HAP-1 (cell line): Measurements from ENCODE around the gene PGGT1B.

Experiments used
- DNase-seq, 2 experiments: peaks; one replicate each; pipeline ENCODE4 v3.0.0-alpha.2; 2016 to 2020; ENCODE audit warnings: low spot score in 2 of 2
- H3K27me3 ChIP-seq: fragments of 250-450 bp; sonication (Bioruptor Pico); 2 replicates; pipeline ENCODE4 v1.5.1; 2020; ENCODE audit warnings: low read depth, mild to moderate bottlenecking, moderate library complexity
- H3K36me3 ChIP-seq: fragments of 250-450 bp; sonication (Bioruptor Pico); replicated peaks from 2 replicates; pipeline ENCODE4 v1.5.1; 2020; ENCODE audit warnings: mild to moderate bottlenecking
- H3K4me1 ChIP-seq: fragments of 250-450 bp; sonication (Bioruptor Pico); 2 replicates; pipeline ENCODE4 v1.5.1; 2020; ENCODE audit warnings: mild to moderate bottlenecking
- H3K4me3 ChIP-seq: fragments of 250-450 bp; sonication (Bioruptor Pico); 2 replicates; pipeline ENCODE4 v1.5.1; 2020; ENCODE audit warnings: mild to moderate bottlenecking, moderate library complexity
- H3K9me3 ChIP-seq: fragments of 250-450 bp; sonication (Bioruptor Pico); 2 replicates; pipeline ENCODE4 v1.5.1; 2020; ENCODE audit warnings: mild to moderate bottlenecking, moderate library complexity
- in situ Hi-C: fragments of 300-500 bp; cut with MboI; formaldehyde crosslinking; loops from 3 replicates; pipeline ENCODE4 v1.14.3; 2020; ENCODE audit warnings: low sequenced_read_pairs, inconsistent platforms, mixed read lengths

Gene PGGT1B

DNA sequence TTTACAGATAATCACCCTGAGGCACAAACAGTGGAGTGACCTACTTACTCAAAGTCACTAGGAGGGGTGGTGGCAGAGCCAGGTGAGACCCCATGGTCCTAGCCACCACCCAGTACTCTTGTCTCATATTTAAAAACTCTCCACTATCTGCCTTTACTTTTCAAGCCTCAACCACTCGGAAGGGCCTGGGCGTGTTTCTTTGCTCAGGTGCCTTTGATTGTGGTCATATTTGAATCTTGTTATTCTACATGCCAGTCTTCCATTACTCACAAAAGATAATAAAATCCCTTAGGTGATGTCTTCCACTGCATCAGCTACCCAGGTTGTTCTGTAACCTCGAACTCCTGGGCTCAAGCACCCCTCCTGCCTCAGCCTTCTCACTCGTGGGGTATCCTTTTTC, 72.3 kb downstream of the PGGT1B start:
- no peaks in the 10 kb centered on the region for H3K36me3 ChIP-seq
- no peak for DNase-seq
- H3K4me3 ChIP-seq: no peak overlapping the region
- in situ Hi-C loops: no loop called here
- H3K4me1 ChIP-seq: no peaks in the 10 kb centered on the region
- H3K27me3 ChIP-seq: no peaks in the 10 kb centered on the region
- H3K9me3 ChIP-seq: no peaks in the 10 kb centered on the region

DNA sequence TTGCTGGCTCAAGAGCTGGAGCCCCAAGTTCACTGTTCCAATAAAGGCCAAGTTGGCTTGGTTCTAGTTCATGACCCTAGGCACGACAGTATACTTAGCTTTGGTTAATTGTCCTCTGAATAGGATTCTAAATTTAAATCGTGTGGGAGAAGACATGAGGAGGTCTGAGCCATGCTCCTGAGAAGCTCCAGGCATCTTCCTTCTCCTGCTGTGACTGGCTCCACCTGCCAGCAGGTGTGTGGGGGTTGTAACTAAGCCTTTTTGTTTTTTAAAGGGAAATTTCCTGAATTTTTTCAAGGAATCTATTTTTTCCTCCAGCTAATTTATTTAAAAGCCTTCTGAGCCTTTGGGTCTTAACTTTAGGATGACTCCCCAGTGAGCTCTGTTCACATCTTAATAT, 72.8 kb downstream of the PGGT1B start:
- Histone ChIP-seq H3K27me3 (no peaks in the 10 kb centered on the region), H3K4me1 (no peaks in the 10 kb centered on the region), H3K9me3 (no peaks in the 10 kb centered on the region), H3K36me3 (no peaks in the 10 kb centered on the region), H3K4me3 (no peak overlapping the region)
- in situ Hi-C loops: no loop called here
- no peak for DNase-seq

DNA sequence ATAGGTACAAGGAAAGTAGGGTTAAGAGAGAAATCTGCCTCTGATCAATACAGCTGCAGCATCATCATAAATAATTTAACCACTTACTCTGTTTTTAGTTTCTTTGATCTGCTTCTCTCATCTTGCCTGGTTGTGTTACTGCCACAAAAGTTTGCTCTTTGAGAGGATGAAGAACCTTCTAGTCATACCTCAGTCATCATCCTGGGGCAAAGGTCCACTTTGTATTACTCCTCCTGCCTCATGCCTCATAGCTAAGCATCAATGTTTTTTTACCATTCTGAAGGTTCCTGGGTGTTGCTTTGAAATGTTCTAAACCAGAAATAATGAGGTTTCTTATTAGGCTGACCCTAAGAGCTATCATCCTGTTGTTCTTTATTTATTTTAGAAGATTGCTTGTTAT, 75.9 kb downstream of the PGGT1B start:
- DNase-seq: no peak
- Histone ChIP-seq H3K4me1 (no peaks in the 10 kb centered on the region), H3K9me3 (no peaks in the 10 kb centered on the region), H3K27me3 (peaks cover 1% of the 10 kb centered on the region; the same call in 1 of the 2 replicates), H3K36me3 (no peaks in the 10 kb centered on the region), H3K4me3 (no peak overlapping the region)
- in situ Hi-C loops: no loop called here

DNA sequence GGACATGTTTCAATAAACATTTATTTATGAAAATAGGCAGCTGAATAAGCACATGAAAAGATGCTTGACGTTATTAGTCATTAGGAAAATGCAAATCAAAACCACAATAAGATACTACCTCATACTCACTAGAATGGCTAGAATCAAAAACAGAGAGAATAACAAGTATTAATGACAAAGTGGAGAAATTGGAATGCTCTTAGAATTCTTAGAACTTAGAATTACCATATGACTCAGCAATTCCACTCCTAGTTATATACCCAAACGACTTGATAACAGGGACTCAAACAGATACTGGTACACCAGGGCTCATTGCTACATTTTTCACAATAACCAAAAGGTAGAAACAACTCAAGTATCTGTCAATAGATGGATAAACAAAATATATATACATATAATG, 77.9 kb downstream of the PGGT1B start:
- peaks cover 12% of the 10 kb centered on the region for H3K27me3 ChIP-seq
- DNase-seq: no peak
- no peaks in the 10 kb centered on the region for H3K36me3 ChIP-seq
- no peak overlapping the region for H3K4me3 ChIP-seq
- no peaks in the 10 kb centered on the region for H3K4me1 ChIP-seq
- in situ Hi-C loops: no loop called here
- H3K9me3 ChIP-seq: no peaks in the 10 kb centered on the region

DNA sequence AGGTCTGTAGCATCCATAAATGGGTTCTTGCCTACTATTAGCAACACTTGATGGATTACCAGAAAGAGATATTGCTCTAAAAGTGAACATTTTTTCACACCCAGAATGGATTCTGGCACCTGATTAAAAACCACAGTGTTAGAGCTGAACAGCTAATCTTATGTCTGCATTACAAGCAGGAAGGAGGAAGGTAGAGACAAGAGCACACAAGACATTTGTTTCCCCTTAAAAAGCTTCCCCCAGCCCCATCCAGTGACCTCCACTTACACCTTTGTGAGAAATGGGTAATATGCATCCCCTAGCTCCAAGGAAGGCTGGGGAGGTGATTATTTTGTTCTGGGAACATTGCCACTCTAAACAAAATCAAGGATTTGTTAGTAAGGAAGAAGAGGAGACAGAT, 80.9 kb downstream of the PGGT1B start:
- no peak for DNase-seq
- peaks cover 12% of the 10 kb centered on the region for H3K27me3 ChIP-seq
- H3K9me3 ChIP-seq: no peaks in the 10 kb centered on the region
- no peak overlapping the region for H3K4me3 ChIP-seq
- in situ Hi-C loops: no loop called here
- peaks cover 3% of the 10 kb centered on the region for H3K4me1 ChIP-seq
- H3K36me3 ChIP-seq: no peaks in the 10 kb centered on the region

DNA sequence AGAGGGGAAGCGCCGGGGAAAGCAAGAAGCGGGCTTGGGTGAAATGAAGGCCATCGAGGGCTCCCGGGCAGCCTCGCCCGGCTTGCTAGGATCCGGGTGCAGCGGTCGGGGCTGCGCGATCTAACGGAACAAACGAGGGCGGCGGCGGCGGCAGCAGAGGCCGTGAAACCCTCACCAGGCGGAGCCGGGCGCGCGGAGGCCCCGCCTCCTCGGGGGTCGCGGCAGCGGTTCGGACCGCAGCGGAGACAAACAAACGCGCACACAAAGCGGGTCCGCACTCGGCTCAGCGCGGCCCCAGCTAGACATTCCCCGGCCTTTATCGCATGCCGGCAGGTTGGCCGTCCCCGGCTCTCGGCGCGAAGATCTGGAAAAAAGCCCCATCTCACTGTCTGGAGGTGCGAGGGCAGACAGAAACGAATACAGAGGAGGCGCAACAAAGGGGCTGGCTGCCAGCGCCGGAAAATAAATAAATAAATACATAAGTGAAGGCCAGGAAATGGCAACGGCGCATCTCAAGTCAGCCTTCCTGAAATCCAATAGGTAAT, 82.4 kb downstream of the PGGT1B start:
- DNase-seq: peak; percentile 35 to 70
- H3K27me3 ChIP-seq: peaks cover 12% of the 10 kb centered on the region
- H3K9me3 ChIP-seq: no peaks in the 10 kb centered on the region
- no peaks in the 10 kb centered on the region for H3K36me3 ChIP-seq
- in situ Hi-C loops: no loop called here
- peaks cover 3% of the 10 kb centered on the region for H3K4me1 ChIP-seq
- peak overlapping the region; percentile 36 for H3K4me3 ChIP-seq

DNA sequence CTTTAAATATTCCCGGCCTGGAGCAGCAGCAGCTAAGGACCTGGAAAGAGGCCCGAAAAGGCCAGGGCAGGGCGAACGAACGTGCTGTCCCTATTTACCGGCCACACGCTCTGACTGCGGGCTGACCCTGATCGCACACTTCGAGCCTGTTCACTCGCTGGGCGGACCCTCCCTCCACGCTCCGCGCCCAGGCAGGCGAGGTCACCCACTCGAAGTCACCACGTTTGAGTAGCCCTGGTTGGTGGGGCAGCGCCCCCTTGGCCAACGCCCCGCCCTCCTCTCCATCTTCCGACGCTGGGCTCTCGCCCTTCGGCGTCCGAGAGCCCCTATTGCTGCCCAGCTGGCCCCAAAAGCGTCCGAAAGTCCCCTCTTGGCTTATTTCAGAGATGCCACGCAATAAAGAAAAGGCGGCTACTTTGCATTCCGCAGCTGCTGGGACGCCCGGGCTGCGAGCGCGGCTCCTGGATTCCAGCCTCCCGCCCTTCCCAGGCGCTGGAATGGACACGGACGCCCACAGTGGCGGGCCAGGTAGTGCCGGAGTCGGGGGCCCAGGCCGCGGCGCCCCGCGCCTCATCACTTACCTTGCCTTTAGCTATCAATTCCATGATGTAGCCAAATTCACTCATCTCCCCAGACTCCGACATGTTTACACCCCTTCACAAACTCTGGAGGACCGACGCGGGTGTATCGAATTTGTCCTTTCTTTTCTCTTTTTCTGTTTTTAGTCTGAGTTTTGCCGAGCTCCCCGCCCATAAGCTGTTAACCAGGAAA, 83.1 kb downstream of the PGGT1B start:
- no peaks in the 10 kb centered on the region for H3K36me3 ChIP-seq
- H3K27me3 ChIP-seq: peaks cover 12% of the 10 kb centered on the region
- peaks cover 3% of the 10 kb centered on the region for H3K4me1 ChIP-seq
- no peaks in the 10 kb centered on the region for H3K9me3 ChIP-seq
- DNase-seq: no peak
- H3K4me3 ChIP-seq: peak overlapping the region; percentile 36
- in situ Hi-C loops: no loop called here

DNA sequence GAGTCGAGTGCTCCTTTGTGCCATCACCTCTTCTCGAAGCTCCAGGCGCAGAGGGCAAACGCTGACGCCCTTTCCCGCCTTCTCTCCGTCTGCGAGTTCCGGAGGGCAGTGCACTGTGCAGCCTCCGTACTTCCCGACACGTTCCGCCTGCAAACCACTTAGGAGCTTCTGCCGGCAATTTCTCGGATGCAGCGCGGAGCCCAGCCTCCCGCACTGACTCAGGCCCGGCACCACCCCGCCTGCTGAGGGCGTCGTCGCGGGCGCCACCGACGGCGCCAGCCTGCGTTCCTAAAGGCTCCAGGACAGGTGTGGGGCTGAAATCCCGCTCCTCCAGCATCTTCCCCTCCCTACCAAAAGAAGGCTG, 83.7 kb downstream of the PGGT1B start:
- no peaks in the 10 kb centered on the region for H3K9me3 ChIP-seq
- peaks cover 12% of the 10 kb centered on the region for H3K27me3 ChIP-seq
- no peak overlapping the region for H3K4me3 ChIP-seq
- in situ Hi-C loops: no loop called here
- DNase-seq: no peak
- H3K4me1 ChIP-seq: peaks cover 3% of the 10 kb centered on the region
- H3K36me3 ChIP-seq: no peaks in the 10 kb centered on the region

DNA sequence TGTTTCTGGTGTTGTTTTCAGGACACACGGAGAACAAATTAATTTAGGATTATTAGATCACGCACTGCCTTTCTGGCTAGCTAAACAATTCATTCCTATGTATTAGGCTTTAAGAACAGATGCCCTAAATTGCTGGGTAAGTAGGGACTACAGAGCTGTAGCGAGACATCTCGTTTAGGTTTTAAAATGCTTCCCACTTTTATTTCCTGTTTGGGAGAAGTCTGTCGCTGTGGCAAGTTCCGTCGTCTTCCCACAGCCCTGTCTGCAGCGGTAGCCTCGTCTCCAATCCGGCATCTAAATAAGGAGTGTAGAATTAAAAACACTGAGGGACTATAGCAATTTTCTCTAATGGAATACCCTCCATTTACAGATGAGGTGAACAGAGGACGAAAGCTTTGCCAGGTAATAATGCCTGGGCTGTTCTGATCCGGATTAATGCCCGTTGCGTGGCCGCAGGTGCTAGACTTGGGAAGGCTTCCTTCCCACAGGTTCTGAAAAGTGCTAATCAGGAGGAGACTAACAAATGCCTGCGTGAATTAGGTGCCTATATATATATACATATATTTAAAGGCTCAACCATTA, 91.7 kb downstream of the PGGT1B start:
- Histone ChIP-seq H3K27me3 (no peaks in the 10 kb centered on the region), H3K36me3 (0 out of 2 replicates have a peak, but pooled peaks cover 3% of the 10 kb centered on the region), H3K9me3 (0 out of 2 replicates have a peak, but pooled peaks cover 2% of the 10 kb centered on the region), H3K4me1 (peaks cover 12% of the 10 kb centered on the region; the same call in 1 of the 2 replicates), H3K4me3 (peak overlapping the region; percentile 92)
- in situ Hi-C loops: no loop called here
- DNase-seq: no peak

DNA sequence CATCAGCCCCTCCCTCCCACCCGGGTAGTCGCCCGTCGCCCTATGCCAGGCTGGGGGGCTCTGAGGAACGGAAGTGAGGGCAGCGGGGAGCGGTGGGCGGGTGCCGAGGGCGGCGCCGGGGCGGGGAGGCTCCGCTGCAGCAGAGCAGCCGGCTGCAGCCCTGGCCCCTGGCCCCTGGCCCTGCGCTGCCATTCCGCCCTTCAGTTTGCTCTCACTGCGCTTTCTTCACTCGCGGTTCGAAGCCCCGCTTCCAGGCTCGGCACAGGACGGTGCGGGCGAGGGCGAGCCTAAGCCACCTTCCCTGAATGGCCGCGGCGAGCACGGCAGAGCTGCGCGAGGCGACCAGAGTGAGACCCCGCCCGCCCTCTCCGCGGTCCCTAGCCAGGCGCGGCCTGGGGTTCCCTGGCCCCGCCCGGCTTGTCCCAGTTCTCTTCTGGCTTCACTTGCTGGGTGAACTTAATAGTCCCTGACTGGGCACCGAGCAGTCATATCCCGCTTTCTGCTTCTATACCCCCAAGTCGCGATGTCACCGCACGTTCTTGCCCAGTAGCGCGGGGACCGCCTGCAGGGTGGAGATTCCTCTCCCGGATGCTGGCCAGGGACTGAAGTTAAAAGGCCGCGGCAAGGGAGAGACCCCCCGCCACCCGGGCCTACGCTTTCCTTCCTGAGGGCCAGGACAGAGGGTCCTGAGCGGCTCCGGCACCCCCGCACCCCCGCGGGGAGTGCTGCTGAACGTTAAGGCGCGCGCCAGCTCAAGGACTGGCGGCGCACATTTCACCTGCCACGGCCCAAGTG, 92.3 kb downstream of the PGGT1B start:
- peaks cover 3% of the 10 kb centered on the region; the same call in 1 of the 2 replicates for H3K9me3 ChIP-seq
- in situ Hi-C loops: no loop called here
- no peaks in the 10 kb centered on the region for H3K27me3 ChIP-seq
- DNase-seq: no peak
- H3K4me3 ChIP-seq: peak overlapping the region; percentile 92
- H3K36me3 ChIP-seq: 0 out of 2 replicates have a peak, but pooled peaks cover 3% of the 10 kb centered on the region
- peaks cover 12% of the 10 kb centered on the region; the same call in 1 of the 2 replicates for H3K4me1 ChIP-seq

DNA sequence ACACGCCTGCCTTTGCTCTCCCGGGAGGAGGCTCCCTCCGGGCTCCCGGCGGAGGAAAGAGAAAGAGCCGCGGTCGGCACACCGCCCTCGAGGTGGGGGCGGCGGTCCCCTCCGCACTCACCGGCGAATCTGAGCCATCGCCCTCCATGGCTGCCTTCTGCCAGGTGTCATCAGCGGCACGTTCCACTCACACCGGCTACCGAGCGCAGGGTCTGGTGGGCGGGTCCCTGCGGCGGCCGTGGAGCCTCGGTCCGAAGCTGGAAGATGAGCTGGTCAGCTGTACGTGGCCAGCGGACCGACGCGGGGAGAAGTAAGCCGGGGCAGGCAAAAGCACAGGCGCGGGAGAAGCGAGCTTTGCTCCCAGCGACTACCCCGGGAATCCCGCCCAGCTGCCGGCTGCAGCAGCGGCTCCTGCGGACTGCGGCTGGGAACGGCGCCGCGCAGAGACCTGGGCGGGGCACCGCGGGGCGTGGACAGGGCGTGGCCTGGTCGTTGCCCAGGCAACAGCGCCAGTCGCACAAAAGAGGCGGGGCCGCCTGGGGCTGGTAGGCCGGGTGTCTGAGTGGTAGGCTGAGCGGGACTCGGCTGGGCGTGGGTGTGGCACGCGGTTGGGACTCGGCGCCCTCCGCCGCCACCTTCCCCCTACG, 93.1 kb downstream of the PGGT1B start, which contains the start of gene TRIM36:
Gene TRIM36 (minus strand): TSS at position 422 of the 647 bp plus-strand sequence. CDS start 274 bp downstream, at position 148.
- peak; percentile 91 to 98 for DNase-seq
- peaks cover 12% of the 10 kb centered on the region; the same call in 1 of the 2 replicates for H3K4me1 ChIP-seq
- H3K4me3 ChIP-seq: peak within 1 kb of the TSS; percentile 92
- 0 out of 2 replicates have a peak, but pooled peaks cover 3% of the 10 kb centered on the region for H3K36me3 ChIP-seq
- in situ Hi-C loops: no loop called here
- H3K9me3 ChIP-seq: peaks cover 8% of the 10 kb centered on the region; the same call in 1 of the 2 replicates
- H3K27me3 ChIP-seq: no peaks in the 10 kb centered on the region

DNA sequence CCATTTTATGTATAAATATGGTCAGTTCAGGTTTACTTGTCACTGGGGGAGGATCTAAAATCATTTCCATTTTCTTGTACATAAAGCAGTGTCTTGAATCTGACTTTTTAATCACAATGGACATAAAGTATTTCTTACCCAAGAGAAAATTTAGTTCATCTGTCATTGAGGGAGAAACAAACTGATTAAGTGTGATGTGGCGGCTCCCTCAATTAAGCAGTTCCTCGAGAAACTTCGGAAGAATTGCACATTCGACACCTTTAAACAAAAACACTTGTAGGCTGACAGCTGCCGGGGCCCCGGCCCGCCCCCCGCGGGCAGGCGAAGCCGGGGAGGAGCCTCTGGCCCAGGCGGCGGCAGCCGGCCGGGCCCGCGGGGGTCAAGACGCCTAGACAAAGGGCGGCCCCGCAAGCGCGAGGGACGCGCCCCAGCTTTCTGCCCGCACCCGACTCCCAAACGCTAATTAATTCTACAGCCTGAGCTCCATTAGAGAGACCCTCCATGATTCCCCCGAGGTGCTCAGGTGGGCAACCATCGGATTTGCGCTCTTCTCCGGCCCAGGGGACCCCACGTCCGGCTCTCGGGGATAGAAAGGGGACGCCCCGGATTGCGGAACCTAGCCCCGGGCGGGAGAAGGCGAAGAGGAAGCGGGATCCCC, 93.7 kb downstream of the PGGT1B start:
- peak in 1 of 2 experiments; percentile 53 for DNase-seq
- H3K4me3 ChIP-seq: peak overlapping the region; percentile 92
- 0 out of 2 replicates have a peak, but pooled peaks cover 3% of the 10 kb centered on the region for H3K36me3 ChIP-seq
- H3K4me1 ChIP-seq: peaks cover 12% of the 10 kb centered on the region; the same call in 1 of the 2 replicates
- H3K9me3 ChIP-seq: peaks cover 8% of the 10 kb centered on the region; the same call in 1 of the 2 replicates
- in situ Hi-C loops: no loop called here
- no peaks in the 10 kb centered on the region for H3K27me3 ChIP-seq
